CD4-positive, alpha-beta T cell treated with Interleukin-6 for 4 hours (primary cell): Measurements from ENCODE around the gene ZNF398.

Experiments
- DNase-seq: peaks from one replicate; pipeline ENCODE4 v3.0.0-alpha.2; 2020; ENCODE audit warnings: mixed read lengths

Gene ZNF398

DNA sequence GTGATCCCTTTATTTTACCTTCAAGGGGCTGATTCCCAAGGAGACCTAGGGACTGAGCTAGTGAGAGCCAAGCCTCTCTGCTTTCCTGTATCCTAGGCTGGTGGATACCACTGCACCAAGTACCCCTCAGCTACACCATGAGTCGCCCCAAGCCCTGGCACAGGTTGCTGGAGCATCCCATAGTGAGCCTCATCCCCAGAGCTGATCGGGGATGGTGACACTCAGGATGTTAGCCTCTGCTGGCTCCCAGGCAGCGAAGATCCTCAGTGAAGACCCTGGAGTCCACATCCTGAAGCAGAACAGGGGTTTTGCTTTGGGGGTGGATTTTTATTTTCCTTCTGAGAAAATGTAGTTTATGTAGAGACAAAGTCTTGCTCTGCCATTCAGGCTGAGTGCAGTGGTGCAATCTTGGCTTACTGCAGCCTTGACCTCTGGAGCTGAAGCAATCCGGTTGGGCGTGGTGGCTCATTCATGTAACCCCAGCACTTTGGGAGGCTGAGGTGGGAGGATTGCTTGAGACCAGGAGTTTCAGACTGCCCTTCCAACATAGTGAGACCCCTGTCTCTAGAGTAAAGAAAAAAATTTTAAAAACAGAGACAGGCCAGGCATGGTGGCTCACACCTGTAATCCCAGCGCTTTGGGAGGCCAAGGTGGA, 79.7 kb downstream of the ZNF398 start:
- no peak for DNase-seq

DNA sequence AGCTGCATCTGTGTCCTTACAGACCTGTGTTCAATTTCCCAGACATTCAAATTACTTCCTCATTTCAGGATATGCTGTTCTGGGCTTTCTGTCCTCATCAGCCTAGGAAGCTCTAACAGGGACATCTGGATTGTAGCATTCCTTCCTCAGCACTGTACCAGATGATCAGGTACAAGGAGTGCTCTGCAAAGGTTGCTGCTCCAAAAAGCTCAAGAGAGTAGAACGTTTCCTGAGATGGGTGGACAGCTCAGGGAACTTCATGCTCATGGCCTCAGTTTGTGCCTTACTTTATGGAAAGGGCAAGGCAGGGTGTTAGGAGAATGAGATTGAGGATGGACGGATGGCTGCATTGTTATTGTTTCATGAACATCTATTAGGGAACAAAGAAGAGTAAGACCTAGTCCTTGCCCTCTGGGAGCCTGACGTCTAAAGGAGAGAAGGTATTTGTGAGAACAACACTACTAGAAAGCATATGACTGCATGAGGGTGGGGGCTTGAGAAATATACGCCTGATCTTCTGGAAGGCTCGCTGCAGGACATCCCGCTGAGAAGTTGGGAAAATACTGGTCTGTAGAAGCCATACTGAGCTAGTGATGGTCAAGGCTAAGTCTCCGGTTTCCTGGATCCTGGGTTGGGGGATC, 81.7 kb downstream of the ZNF398 start:
- no peak for DNase-seq

DNA sequence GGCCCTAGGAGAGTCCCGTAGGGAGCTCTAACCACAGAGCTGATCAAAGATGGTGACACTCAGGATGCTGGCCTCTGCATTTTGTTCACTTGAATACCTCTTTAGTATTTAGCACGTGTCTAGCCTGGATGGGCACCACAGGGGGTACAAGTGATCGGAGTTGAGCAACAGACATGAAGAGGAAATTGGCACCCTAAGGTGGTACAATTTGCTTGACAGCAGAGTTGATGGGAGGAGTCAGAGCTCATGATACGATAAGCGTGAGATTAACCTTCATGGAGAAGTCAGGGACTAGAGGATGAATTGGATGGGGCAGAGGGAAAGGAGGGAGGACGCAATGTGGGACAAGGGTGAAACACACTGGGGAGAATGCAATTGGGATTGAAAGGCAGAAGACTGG, 82.3 kb downstream of the ZNF398 start:
- no peak for DNase-seq

DNA sequence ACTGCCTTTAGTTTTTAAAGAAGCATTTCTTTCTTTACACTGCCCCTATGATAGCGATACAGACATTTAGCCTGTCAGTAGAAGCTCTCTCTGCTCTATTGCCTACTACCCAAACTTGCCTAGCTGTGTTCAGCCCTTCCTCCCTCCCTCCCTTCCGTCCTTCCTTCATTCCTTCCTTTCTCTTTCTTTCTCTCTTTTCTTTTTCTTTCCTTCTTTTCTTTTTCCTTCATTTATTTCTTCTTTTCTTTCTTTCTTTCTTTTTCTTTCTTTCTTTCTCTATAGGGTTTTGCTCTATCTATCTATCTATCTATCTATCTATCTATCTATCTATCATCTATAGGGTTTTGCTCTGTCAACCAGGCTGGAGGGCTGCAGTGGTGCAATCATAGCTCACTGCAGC, 85.1 kb downstream of the ZNF398 start:
- DNase-seq: no peak
